Activated T-cell treated with anti-CD3 and anti-CD28 coated beads for 24 hours (primary cell): ENCODE results near the gene PDPK1.
"Not testable (repeated sequence)": the region's sequence is repeated elsewhere in the genome, so short reads cannot be mapped to it uniquely, and the experiment has no call there.

Source experiments
- DNase-seq: peaks from one replicate; pipeline ENCODE4 v3.0.0-alpha.2; 2020; ENCODE audit warnings: low read depth

Gene PDPK1

GRCh38 chr16:2540912-2541311 is 3.1 kb downstream of the PDPK1 start:
- not testable (repeated sequence) for DNase-seq

GRCh38 chr16:2541409-2541808 is 3.6 kb downstream of the PDPK1 start:
- DNase-seq, result not testable (repeated sequence)

- not testable (repeated sequence) for DNase-seq
Observed at GRCh38 chr16:2543771-2544170, 6.0 kb downstream of the PDPK1 start.

- DNase-seq, result not testable (repeated sequence)
Observed at GRCh38 chr16:2550283-2550878, 12.6 kb downstream of the PDPK1 start.

GRCh38 chr16:2551420-2551889 is 13.6 kb downstream of the PDPK1 start:
- DNase-seq, result not testable (repeated sequence)

GRCh38 chr16:2554709-2555425 is 17.0 kb downstream of the PDPK1 start:
- not testable (repeated sequence) for DNase-seq

GRCh38 chr16:2557150-2557549 is 19.3 kb downstream of the PDPK1 start:
- not testable (repeated sequence) for DNase-seq

- DNase-seq, result not testable (repeated sequence)
Observed at GRCh38 chr16:2560131-2560797, 22.4 kb downstream of the PDPK1 start.

- DNase-seq, result peak; percentile 52
Observed at GRCh38 chr16:2560798-2561133, 22.9 kb downstream of the PDPK1 start.

GRCh38 chr16:2567506-2567905 is 29.7 kb downstream of the PDPK1 start:
- DNase-seq, result not testable (repeated sequence)

GRCh38 chr16:2568573-2568972 is 30.8 kb downstream of the PDPK1 start:
- DNase-seq, result not testable (repeated sequence)

GRCh38 chr16:2572704-2573103 is 34.9 kb downstream of the PDPK1 start:
- DNase-seq, result not testable (repeated sequence)

- not testable (repeated sequence) for DNase-seq
Observed at GRCh38 chr16:2575839-2576238, 38.0 kb downstream of the PDPK1 start.

- DNase-seq, result not testable (repeated sequence)
Observed at GRCh38 chr16:2577044-2577443, 39.2 kb downstream of the PDPK1 start.

- not testable (repeated sequence) for DNase-seq
Observed at GRCh38 chr16:2578905-2579304, 41.1 kb downstream of the PDPK1 start.

- not testable (repeated sequence) for DNase-seq
Observed at GRCh38 chr16:2580143-2580542, 42.3 kb downstream of the PDPK1 start.

- DNase-seq, result not testable (repeated sequence)
Observed at GRCh38 chr16:2580818-2581217, 43.0 kb downstream of the PDPK1 start.

- DNase-seq, result no peak
Observed at GRCh38 chr16:2584729-2585650, 47.2 kb downstream of the PDPK1 start.

- no peak for DNase-seq
Observed at GRCh38 chr16:2585651-2586081, 47.8 kb downstream of the PDPK1 start.

GRCh38 chr16:2586241-2586640 is 48.4 kb downstream of the PDPK1 start:
- no peak for DNase-seq

- no peak for DNase-seq
Observed at GRCh38 chr16:2586901-2587480, 49.2 kb downstream of the PDPK1 start.
